ENCODE results near the gene LRRC56. TPM values are rescaled to one million over a fixed set of nuclear protein-coding genes. Genes with fewer than 3 reads are reported as not detected.

LRRC56 gene
- total and polyA plus RNA-seq, 9 of the 15 experiments (the other 6 are each of a cell fraction or from before 2014, with no cell fraction given), result 0.03 to 4.5 (median 1.0) TPM; not detected in 1

DNA sequence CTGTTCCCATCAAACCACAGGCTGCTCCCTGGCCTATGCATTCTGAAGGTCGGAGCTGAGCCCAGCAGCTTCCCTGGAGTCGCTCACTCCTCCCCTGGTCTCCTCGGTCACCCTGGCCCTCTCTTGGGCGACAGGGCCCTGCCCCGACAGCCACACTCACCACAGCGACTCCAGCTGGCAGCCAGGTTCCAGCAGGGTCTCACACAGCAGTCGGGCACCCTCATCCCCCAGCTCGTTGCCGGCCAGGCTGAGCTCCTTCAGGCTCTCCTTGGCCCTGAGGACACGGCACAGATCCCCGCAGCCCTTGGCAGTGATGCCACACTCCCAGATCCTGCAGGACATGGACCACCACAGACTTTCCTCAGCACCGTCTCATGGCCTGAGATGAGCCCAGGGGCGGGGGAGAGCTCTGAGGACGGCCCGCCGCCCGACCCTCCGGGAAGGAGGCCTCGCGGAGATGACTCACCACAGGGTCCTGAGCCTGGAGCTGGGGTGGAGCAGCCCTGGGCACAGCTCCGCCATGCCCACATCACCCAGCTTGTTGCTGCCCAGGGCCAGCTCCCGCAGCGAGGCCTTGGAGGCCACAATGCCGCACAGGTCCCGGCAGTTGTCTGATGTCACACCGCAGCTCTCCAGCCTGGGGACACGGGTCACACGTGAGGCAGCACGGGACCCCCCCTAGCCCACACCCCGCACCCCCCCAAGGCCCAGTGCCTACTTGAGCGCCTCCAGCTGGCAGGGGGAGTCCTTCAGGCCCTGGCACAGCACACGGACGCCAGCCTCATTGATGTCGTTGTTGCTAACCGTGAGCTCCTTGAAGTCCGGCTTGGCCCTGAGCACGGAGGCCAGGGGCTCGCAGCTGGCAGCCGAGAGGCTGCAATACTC lies 38.8 kb upstream of the LRRC56 start:
- POLR2A ChIA-PET, result interaction anchor here (0.6 to 1.8 kb wide), 4 partner anchors 8 to 274 kb away, joined by 3 to 9 read pairs (median 3); partner anchors contain the start of gene RNH1
- in situ Hi-C loops (cut with MboI) (no loop called here), intact Hi-C loops (cut with micrococcal nuclease) (no loop called here)
- H2AFZ ChIP-seq (ENCODE audit: low read depth, low read length), result no peak overlapping the region
- H3K79me2 ChIP-seq (ENCODE audit: control insufficient read depth, insufficient read depth, low read length), result peaks cover 31% of the 10 kb centered on the region
- H3K27me3 ChIP-seq (ENCODE audit: control insufficient read depth in 2 of 2, insufficient read depth in 2 of 2, low read length in 2 of 2), result no peaks in the 10 kb centered on the region
- FAIRE-seq (no peak), DNase-seq (ENCODE audit: extremely low read depth in 1 of 4, low spot score in 3 of 4) (no peak), ATAC-seq (no peak)
- H3K9me3 ChIP-seq (replicated peaks; ENCODE audit: control insufficient read depth, insufficient read depth, low read depth, low read length), result peaks cover 4% of the 10 kb centered on the region
- peaks cover 3% of the 10 kb centered on the region for H3K9me1 ChIP-seq (ENCODE audit: control insufficient read depth, insufficient read depth, low read length)
- no TSS peak for BruUV-seq (replicated peaks)
- no peak overlapping the region; a peak in 1 of 4 replicates for H3K9ac ChIP-seq (ENCODE audit: insufficient read depth in 1 of 2, low read depth in 2 of 2, low read length in 2 of 2)
- CTCF ChIA-PET (ENCODE audit: low intra/inter-chr PET ratio), result no interaction called here
- TF ChIP-seq RCOR1 (IDR thresholded peaks at IDR 0.05; ENCODE audit: borderline replicate concordance in 1 of 2, low read depth in 2 of 2, low read length in 2 of 2) (no peak), RBFOX2 (IDR thresholded peaks at IDR 0.05; ENCODE audit: low read depth, low read length) (peak; percentile 56), POLR2G (IDR thresholded peaks at IDR 0.05; ENCODE audit: low read depth, low read length) (peak; percentile 65), POLR2AphosphoS5 (IDR thresholded peaks at IDR 0.05; ENCODE audit: control insufficient read depth, insufficient read depth, low read depth, low read length) (0 out of 2 replicates have a peak, but pooled peaks have one; percentile 8)
- H3K36me3 ChIP-seq (ENCODE audit: control insufficient read depth, insufficient read depth, low read length), result peaks cover 92% of the 10 kb centered on the region
- H3K4me1 ChIP-seq (replicated peaks in 1 of 2; ENCODE audit: control insufficient read depth in 2 of 2, insufficient read depth in 2 of 2, low read length in 2 of 2), result peaks cover 5 to 70% of the 10 kb centered on the region in 2 experiments
- 98% methylated on average over 16 of the region's 39 CpGs for WGBS (ENCODE audit: insufficient coverage, low coverage, missing lambda C conversion rate)
- H3K4me2 ChIP-seq (ENCODE audit: insufficient read depth, low read length), result no peak overlapping the region
- no peak overlapping the region for H3K27ac ChIP-seq (ENCODE audit: extremely low read depth, low read depth, low read length)
- H4K20me1 ChIP-seq (replicated peaks; ENCODE audit: control insufficient read depth, insufficient read depth, low read length), result no peaks in the 10 kb centered on the region
- H3K4me3 ChIP-seq, result no peak overlapping the region
